PFSK-1 (cell line): ENCODE measurements around the gene NOC2L.

Experiments
- POLR2AphosphoS5 ChIP-seq: IDR thresholded peaks from 2 replicates; pipeline ENCODE4 v1.6.1; 2012; ENCODE audit warnings: low read depth, mild to moderate bottlenecking, control low read depth, low read length, moderate library complexity
- TAF1 ChIP-seq: IDR thresholded peaks from 2 replicates; pipeline ENCODE4 v1.6.1; 2012; ENCODE audit warnings: low read length, control low read depth, borderline replicate concordance; ENCODE audit not compliant: insufficient read depth

DNA sequence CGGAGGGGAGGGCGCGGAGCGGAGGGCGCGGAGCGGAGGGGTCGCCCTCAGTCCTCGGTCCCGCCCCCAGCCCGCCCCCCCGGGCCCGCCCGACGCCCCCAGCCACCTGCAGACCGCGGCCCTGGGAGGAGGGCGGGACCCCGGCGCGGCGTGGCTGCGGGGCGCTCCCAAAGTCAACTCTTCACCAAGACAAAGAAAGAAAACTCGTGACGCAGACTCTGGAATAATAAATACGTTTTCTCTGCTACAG lies 39.6 kb upstream of the NOC2L start:
- TF ChIP-seq TAF1: no peak
- no peak for TF ChIP-seq POLR2AphosphoS5
